Ishikawa (cell line): ENCODE data around the gene PAH.

Experiments
- CEBPB ChIP-seq: IDR thresholded peaks from 2 replicates; pipeline ENCODE4 v1.6.1; 2012
- EGR1 ChIP-seq: IDR thresholded peaks from 2 replicates; pipeline ENCODE4 v1.6.1; 2012
- EP300 ChIP-seq: IDR thresholded peaks from 2 replicates; pipeline ENCODE4 v1.6.1; 2012; ENCODE audit warnings: borderline replicate concordance
- REST ChIP-seq: IDR thresholded peaks from 2 replicates; pipeline ENCODE4 v1.6.1; 2012; ENCODE audit warnings: low read depth, mild to moderate bottlenecking

- TF ChIP-seq REST: no peak
- no peak for TF ChIP-seq CEBPB
- TF ChIP-seq EGR1: no peak
- no peak for TF ChIP-seq EP300
Observed at GRCh38 chr12:102891756-102892155, 25.3 kb downstream of the PAH start.
